Retina (tissue), 1 donor: ENCODE measurements around the gene SEPTIN14.
"Not testable (repeated sequence)": the region's sequence is repeated elsewhere in the genome, so short reads cannot be mapped to it uniquely, and the experiment has no call there.

Experiments
- DNase-seq: peaks from one replicate; pipeline ENCODE4 v3.0.0-alpha.2; 2016

Gene SEPTIN14

GRCh38 chr7:55862652-55863051 lies at the start of gene SEPTIN14:
Gene SEPTIN14 (minus strand): TSS chr7:55862752. CDS start chr7:55861996, 756 bp downstream.
- DNase-seq: not testable (repeated sequence)

- no peak for DNase-seq
These were observed 41.6 kb upstream of the SEPTIN14 start for GRCh38 chr7:55903985-55904759.

GRCh38 chr7:55901059-55901458 lies 38.5 kb upstream of the SEPTIN14 start:
- not testable (repeated sequence) for DNase-seq

- no peak for DNase-seq
These were observed 35.7 kb upstream of the SEPTIN14 start for GRCh38 chr7:55898287-55898686.

DNA sequence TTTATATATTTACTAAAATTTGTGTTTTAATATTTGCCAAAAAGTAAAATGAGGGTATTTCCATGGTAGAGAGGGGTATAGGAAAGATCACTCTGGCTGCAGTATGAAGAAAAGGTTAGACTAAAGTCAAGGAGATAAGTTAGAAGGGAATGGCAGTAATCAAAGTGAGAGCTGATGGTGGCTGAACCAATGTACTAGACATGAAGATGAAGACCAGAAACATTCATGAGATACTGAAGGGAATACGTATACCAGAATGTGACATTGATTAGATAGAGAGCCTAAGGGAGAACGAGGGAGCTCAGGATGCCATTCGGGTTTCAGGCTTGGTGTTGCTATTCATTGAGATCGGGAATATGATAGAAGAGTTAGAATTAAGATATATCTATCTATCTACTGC lies 32.5 kb upstream of the SEPTIN14 start:
- no peak for DNase-seq

GRCh38 chr7:55893940-55894339 lies 31.4 kb upstream of the SEPTIN14 start:
- DNase-seq: no peak

GRCh38 chr7:55888378-55888777 lies 25.8 kb upstream of the SEPTIN14 start:
- DNase-seq: peak; percentile 31

- peak; percentile 51 for DNase-seq
These were observed 25.3 kb upstream of the SEPTIN14 start for GRCh38 chr7:55887821-55888247.

DNA sequence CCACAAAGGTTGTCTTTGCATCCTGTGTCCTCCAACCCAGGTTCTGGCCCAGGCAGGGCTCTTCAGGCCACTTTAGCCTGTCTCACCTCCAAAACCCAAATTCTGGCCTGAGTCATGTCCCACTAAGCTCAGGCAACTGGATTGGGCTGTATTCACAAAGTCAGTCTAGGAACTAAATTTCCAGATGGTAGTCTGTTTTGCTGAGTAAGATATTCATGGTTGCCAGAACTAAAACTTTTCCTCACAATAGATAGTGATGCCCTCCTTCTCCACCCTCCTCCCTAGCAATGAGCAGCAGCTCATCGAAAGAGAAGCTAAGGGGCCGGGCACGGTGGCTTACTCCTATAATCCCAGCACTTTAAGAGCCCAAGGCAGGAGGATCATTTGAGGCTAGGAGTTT lies 21.8 kb upstream of the SEPTIN14 start:
- DNase-seq: no peak

DNA sequence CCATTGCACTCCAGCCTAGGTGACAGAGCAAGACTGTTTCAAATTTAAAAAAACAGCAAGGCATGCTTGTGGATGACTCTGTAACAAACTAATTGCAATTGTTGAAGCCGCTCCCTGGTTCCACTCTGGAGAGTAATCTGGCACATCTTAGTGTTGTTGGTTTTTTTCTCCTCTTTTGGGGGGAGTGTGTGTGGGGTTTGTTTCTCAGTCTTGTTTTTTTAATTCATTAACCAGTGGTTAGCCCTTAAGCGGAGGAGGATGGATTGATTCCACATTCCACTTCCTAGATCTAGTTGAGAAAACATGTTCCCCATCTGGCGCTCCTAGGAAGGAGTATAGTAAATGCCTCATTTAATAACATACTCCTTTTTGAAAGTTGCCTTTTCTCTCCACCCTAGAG lies 16.1 kb upstream of the SEPTIN14 start:
- DNase-seq: no peak

GRCh38 chr7:55877308-55877707 lies 14.8 kb upstream of the SEPTIN14 start:
- no peak for DNase-seq

DNA sequence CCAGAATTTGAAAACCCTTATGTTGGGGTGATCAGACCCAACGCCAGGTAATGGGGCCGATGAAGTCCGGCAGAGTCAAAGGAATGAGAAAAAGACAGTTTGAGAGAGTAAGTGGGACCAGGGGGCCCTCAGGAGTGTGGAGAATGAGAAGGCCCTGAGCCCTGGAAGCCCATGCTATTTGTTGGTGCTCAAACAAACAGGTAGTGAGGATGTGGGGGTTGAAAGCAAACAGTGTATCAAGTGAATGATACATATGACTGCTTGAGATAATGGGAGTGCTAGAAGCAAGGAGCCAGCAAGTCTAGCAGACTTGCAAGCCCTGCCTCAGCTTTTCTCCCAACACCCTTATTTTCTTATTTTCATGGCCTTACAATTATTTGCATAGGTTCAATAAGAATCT lies 11.2 kb upstream of the SEPTIN14 start:
- no peak for DNase-seq

GRCh38 chr7:55871932-55872485 lies 9.5 kb upstream of the SEPTIN14 start:
- DNase-seq: no peak

DNA sequence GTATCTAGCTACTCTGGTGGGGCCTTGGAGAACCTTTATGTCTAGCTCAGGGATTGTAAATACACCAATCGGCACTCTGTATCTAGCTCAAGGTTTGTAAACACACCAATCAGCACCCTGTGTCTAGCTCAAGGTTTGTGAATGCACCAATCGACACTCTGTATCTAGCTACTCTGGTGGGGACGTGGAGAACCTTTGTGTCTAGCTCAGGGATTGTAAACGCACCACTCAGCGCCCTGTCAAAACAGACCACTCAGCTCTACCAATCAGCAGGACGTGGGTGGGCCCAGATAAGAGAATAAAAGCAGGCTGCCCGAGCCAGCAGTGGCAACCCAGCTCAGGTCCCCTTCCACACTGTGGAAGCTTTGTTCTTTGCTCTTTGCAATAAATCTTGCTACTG lies 6.4 kb upstream of the SEPTIN14 start:
- DNase-seq: not testable (repeated sequence)

DNA sequence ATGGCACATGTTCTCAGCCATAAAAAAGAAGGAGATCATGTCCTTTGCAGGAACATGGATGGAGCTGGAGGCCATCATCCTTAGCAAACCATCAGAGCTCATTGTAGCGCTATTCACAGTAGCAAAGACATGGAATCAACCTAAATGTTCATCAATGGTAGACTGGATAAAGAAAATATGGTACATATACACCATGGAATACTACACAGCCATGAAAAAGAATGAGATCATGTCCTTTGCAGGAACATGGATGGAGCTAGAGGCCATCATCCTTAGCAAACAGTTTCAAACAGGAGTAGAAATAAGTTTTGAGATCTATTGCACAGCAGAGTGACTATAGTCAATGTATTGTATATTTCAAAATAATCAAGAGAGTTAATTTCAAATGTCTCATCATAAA lies 17.4 kb downstream of the SEPTIN14 start:
- not testable (repeated sequence) for DNase-seq

GRCh38 chr7:55838595-55838994 lies 24.0 kb downstream of the SEPTIN14 start:
- DNase-seq: no peak

- no peak for DNase-seq
These were observed 35.0 kb downstream of the SEPTIN14 start for GRCh38 chr7:55827577-55827976.

GRCh38 chr7:55818686-55819085 lies 43.9 kb downstream of the SEPTIN14 start:
- DNase-seq: no peak

DNA sequence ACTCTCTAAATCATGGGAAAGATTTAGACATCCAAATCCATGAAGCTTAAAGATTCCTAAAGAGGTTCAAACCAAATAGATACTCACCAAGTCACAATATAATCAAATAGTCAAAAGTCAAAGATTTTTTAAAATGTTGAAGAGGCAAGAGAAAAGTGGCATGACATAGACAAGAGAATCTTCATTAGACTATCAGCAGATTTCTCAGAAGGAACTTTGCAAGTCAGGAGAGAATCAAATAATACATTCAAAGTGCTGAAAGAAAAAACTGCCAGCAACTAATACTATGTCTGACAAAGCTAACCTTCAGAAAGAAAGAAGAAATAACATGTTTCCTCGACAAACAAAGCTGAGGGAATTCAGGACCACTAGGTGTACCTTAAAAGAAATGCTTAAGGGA lies 65.3 kb downstream of the SEPTIN14 start:
- DNase-seq: not testable (repeated sequence)

DNA sequence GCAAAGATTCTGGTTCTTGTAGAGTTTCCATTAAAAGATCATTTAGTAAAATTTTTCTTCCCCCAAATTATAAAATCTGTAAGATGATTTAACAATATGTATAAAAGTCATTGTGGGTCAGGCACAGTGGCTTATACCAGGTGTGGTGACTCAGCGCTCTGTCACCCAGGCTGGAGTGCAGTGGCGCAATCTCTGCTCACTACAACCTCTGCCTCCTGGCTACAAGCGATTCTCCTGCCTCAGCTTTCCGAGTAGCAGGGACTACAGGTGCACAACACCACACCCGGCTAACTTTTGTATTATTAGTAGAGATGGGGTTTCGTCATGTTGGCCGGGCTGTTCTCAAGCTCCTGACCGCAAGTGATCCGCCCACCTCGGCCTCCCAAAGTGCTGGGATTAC lies 68.0 kb downstream of the SEPTIN14 start:
- DNase-seq: no peak

DNA sequence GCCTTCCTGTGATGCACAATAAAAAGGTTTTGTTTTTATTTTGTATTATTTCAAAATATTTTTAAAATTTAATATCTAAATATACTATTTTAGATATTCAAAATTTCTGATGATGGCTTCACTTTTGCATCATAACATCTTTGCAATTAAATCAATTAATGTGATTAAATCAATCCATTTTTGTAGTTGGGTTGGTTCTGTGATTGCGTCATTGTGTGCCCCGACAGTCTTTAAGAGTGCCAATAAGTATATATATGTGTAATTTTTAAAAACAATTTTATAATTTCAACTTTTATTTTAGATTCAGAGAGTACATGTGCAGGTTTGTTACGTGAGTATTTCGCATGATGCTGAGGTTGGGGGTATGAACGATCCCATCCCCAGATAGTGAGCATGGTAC lies 70.5 kb downstream of the SEPTIN14 start:
- no peak for DNase-seq

DNA sequence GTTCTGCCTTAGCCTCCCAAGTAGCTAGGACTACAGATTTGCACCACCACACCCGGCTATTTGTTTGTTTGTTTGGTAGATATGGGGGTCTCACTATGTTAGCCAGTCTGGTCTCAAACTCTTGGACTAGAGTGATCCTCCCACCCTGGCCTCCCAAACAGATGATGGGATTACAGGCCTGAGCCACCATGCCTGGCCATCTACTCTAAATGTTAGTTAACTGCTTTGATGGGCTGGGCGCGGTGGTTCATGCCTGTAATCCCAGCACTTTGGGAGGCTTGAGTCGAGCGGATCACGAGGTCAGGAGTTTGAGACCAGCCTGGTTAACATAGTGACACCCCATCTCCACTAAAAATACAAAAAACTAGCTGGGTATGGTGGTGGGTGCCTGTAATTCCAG lies 74.8 kb downstream of the SEPTIN14 start:
- no peak for DNase-seq

DNA sequence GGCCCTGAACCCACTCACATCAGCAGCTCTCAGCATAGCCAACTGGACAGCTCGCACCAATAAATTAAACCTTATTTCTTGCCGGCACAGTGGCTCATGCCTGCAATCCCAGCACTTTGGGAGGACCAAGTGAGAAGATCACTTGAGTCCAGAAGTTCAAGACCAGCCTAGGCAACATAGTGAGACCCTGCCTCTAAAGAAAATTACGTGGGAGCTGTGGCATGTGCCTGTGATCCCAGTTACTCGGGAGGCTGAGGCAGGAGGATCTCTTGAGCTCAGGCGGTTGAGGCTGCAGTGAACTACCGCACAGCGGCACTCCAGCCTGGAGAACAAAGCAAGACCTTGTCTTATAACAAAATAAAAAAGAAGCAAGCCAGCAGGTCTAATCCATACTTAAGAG lies 75.7 kb downstream of the SEPTIN14 start:
- DNase-seq: no peak

DNA sequence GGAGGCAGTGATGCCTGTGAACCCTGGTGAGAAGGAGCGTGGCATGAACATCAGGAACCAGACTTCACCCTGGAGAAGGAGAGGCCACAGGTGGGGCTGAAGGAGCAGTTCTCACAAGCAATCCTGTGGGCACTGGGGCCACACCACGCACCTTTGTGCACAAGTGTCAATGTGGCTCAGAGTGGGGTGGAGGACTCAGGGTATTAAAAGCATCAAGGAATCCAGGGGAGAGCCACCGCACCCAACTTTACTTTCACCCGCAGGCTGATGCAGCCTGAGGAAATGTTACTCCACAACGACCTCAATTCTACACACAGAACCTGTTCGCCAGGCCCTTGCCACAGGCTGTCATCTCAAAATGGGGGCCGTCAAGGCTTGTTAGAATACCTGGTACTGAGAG lies 77.1 kb downstream of the SEPTIN14 start:
- not testable (repeated sequence) for DNase-seq

- no peak for DNase-seq
These were observed 78.4 kb downstream of the SEPTIN14 start for GRCh38 chr7:55784151-55784550.
